Epithelial cell of esophagus (primary cell): Measurements from ENCODE around the gene MFAP5.
"Not testable (repeated sequence)": the region's sequence is repeated elsewhere in the genome, so short reads cannot be mapped to it uniquely, and the experiment has no call there.

Experiments used
- DNase-seq: peaks from one replicate; pipeline ENCODE4 v3.0.0; 2010; ENCODE audit warnings: low read depth
- H3K4me3 ChIP-seq: 2 replicates; pipeline ENCODE4 v1.5.1; 2011; ENCODE audit warnings: mild to moderate bottlenecking, low read length, control low read depth
- CTCF ChIP-seq: IDR thresholded peaks from 2 replicates; pipeline ENCODE4 v1.5.1; 2011; ENCODE audit warnings: low read depth, mild to moderate bottlenecking, low read length, control low read depth, inconsistent platforms; ENCODE audit not compliant: insufficient read depth; ENCODE audit errors: missing control alignments

Gene MFAP5

GRCh38 chr12:8644345-8645248 is 18.0 kb downstream of the MFAP5 start:
- H3K4me3 ChIP-seq = no peak overlapping the region
- DNase-seq = peak; percentile 84
- TF ChIP-seq CTCF = no peak

DNA sequence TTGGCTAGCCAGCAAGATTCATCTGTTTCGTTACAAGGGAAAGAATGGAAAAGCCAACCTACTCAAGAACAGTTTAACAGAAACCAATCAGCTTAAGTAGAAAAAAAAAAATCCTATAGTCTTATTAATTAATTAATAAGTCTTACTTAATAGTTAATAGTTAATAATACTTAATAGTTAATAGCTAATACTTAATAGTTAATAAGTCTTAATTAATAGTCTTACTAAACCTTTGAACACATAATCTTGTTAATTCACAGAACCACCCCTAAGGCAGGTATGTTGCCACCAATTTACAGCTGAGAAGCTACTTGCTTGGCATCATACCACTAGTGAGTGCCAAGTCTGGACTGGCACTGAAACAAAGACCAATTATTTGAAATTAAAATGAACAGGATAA is 19.9 kb downstream of the MFAP5 start:
- no peak for TF ChIP-seq CTCF
- no peak for DNase-seq

GRCh38 chr12:8639936-8640335 is 22.7 kb downstream of the MFAP5 start:
- DNase-seq = no peak
- no peak overlapping the region for H3K4me3 ChIP-seq
- TF ChIP-seq CTCF = no peak

More for the DNA sequence above, 19.9 kb downstream of the MFAP5 start:
- H3K4me3 ChIP-seq = no peak overlapping the region

DNA sequence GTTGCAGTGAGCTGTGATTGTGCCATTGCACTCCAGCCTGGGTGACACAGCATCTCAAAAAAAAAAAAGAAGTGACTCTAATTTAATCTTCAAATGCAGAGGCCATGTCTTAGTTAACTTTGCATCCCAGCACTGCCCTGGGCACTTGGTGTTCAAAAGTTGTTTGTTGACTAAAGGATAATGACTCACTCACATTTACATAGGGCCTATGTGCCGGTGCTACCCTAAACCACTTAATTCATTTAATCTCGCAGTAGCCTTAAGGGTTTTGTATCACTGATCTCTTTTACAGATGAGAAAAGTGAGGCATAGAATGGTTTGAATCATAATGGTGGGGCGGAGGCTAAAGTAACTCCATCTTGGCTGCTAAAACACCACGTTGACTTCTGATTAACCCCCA is 23.7 kb downstream of the MFAP5 start:
- H3K4me3 ChIP-seq = no peak overlapping the region
- TF ChIP-seq CTCF = no peak
- DNase-seq = peak; percentile 24

DNA sequence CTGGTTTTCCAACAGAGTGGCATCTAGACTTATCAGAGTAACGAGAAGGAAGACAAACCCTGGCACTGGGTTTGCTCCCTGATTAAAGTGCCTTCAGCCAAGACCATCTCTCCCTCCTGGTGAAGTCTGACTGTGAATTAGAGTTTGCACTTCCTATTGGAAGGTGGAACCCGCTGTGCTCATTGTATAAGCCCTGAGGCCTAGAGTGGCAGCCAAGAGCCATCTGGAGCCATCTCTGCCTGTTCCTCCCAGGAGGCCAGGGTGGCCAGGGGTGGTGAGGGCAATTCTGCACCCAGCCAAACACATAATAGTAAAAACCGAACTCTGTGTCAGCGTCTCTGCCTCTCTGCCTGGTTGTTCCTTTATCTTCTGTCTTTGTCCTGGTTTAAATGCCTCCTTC is 25.0 kb downstream of the MFAP5 start:
- TF ChIP-seq CTCF = no peak

GRCh38 chr12:8637244-8637643 is 25.4 kb downstream of the MFAP5 start:
- H3K4me3 ChIP-seq = no peak overlapping the region
- DNase-seq = no peak
- no peak for TF ChIP-seq CTCF

More for the DNA sequence above, 25.0 kb downstream of the MFAP5 start:
- no peak for DNase-seq
- no peak overlapping the region for H3K4me3 ChIP-seq

DNA sequence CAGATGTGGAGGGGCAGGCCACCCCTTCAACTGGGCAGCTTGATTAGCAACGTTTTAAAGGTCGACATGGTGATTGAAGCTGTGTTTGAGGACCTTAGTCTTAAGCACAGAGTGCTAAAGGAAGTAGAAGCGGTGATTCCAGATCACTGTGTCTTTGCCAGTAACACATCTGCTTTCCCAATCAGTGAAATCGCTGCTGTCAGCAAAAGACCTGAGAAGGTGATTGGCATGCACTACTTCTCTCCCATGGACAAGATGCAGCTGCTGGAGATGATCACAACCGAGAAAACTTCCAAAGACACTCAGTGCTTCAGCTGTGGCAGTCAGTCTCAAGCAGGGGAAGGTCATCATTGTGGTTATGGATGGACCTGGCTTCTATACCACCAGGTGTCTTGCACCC is 26.0 kb downstream of the MFAP5 start:
- no peak for DNase-seq
- TF ChIP-seq CTCF = no peak
- no peak overlapping the region for H3K4me3 ChIP-seq

- DNase-seq, H3K4me3 ChIP-seq: not testable (repeated sequence)
These were observed 26.6 kb downstream of the MFAP5 start for GRCh38 chr12:8636007-8636346.

DNA sequence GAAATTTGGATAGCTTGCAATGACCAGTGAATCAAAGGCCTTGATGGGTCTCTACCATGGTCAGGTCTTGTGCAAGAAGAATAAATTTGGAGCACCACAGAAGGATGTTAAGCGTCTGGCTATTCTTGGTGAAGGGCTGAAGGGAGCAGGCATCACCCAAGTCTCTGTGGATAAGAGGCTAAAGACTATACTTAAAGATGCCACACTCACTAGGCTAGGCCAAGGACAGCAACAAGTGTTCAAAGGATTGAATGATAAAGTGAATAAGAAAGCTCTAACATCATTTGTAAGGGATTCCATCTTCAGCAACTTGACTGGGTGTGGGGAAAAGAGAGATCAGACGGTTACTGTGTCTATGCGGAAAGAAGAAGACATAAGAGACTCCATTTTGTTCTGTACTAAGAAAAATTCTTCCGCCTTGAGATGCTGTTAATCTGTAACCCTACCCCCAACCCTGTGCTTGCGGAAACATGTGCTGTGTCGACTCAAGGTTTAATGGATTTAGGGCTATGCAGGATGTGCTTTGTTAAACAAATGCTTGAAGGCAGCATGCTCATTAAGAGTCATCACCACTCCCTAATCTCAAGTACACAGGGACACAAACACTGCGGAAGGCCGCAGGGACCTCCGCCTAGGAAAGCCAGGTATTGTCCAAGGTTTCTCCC is 27.2 kb downstream of the MFAP5 start:
- peak; percentile 64 for DNase-seq
- H3K4me3 ChIP-seq = not testable (repeated sequence)
